HK-2 (cell line): Measurements from ENCODE around the gene EIPR1.
"Not testable (repeated sequence)": the region's sequence is repeated elsewhere in the genome, so short reads cannot be mapped to it uniquely, and the experiment has no call there.

Experiments used
- DNase-seq: peaks from one replicate; pipeline ENCODE4 v3.0.0-alpha.2; 2018; ENCODE audit not compliant: unreplicated experiment

EIPR1 gene

DNA sequence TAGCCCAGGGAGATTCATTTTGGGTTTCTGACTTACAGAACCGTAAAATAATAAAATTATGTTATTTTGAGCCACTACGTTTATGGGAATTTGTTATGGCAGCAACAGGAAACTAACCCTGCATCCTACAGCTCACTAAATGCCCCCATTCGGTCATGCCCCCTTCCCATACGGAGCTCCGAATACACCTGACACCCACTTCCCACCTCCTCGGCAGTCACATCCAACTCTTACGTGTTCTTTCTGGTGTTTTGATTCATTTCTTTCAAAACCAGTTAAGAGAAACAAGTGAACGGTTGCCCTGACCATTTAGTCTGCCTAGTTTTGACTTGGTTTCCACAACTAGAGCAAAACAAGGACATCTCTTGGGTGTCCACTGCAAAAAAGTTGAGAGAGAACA is 19.7 kb downstream of the EIPR1 start:
- DNase-seq = no peak

DNA sequence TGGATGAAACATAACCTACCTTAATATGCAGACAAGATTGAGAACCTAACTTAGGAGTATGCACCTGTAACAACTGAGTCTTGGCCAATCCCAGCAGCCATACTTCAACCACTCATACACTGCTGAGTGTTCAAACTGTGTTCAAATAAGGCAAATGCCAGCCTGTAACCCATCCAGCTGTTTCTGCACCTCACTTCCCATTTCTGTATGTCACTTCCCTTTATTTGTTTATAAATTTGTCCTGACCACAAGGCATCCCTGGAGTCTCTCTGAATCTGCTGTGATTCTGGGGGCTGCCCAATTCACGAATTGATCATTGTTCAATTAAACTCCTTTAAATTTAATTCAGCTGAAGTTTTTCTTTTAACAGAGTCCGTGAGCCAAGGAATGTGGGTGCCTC is 20.2 kb downstream of the EIPR1 start:
- DNase-seq = not testable (repeated sequence)

DNA sequence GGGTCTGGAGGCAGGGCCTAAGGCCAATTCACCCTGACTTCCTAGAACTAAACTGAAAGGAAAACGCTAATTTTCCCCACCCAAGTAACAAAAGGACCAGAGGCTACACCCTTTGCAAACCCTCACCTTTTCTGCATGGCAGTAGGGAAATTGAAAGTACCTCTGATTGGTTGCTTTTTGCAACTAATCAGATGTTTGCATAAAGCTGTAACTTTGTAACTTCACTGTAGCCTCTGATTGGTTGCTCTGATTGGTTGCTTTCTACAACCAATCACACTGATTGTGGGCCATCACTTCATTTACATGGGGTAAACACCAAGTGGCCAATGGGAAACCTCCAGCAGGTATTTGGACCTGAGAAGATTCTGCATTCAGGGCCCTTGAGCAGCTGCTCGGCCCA is 20.8 kb downstream of the EIPR1 start:
- no peak for DNase-seq

- no peak for DNase-seq
Measured at GRCh38 chr2:3355951-3356569, 21.6 kb downstream of the EIPR1 start.

- DNase-seq = no peak
Measured at GRCh38 chr2:3354986-3355385, 22.6 kb downstream of the EIPR1 start.

DNA sequence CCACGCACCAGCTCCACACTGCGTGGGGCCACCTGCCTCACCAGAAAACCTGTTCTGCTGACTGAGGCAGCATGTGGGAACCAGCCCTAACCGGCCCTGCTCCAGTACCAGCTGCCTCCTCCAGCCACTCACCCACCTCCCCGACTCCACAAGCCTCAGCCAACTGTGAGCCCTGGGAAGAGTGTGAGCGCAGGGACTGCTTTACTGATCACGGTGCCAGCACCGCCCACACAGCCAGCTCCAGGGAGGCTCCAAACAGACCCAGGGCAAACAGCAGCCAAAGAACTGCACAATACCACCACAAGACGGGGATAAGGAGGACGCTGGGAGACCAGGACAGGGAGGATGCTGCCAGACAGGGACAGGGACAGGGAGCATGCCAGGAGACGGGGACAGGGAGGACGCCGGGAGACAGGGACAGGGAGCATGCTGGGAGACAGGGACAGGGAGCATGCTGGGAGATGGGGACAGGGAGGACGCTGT is 28.4 kb downstream of the EIPR1 start:
- DNase-seq = no peak

- DNase-seq = no peak
Measured at GRCh38 chr2:3348767-3349166, 28.9 kb downstream of the EIPR1 start.

DNA sequence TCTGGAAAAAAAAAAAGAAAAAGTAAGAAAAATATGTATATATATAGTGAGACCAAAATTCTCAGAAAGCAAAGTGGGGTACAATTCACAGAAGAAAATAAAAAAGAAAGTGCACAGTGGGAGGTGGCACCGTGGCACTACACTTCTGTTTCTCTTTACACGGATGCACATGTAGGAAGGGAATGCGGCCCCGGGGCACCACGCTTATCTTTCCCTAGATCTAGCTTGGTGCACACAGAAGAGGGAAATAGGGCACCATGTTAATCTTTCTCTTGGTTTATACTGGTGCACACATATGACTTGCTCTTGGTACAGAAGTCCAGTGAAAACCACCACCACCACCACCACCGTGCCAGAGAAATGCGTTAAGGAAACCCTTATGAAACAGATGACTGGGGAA is 32.0 kb downstream of the EIPR1 start:
- no peak for DNase-seq

GRCh38 chr2:3344897-3345296 is 32.7 kb downstream of the EIPR1 start:
- no peak for DNase-seq

DNA sequence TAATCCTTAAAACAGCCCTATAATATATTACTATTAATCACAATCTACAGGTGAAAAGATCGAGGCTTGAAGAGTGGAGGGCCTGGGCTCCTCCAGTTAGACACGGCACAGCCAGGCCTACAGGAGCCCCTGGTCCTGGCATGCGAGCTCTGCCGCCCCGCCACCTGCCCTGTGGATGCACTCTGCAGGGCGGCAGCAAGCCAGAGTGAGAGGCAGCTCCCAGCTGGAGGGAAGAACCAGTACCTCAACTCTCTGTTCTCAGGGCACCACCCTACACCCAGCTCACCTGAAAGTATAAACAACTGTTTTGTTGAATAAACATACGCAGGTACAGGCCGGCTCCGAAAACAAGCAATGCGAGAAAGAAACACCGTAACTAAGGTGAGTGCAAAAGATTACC is 34.6 kb downstream of the EIPR1 start:
- no peak for DNase-seq

DNA sequence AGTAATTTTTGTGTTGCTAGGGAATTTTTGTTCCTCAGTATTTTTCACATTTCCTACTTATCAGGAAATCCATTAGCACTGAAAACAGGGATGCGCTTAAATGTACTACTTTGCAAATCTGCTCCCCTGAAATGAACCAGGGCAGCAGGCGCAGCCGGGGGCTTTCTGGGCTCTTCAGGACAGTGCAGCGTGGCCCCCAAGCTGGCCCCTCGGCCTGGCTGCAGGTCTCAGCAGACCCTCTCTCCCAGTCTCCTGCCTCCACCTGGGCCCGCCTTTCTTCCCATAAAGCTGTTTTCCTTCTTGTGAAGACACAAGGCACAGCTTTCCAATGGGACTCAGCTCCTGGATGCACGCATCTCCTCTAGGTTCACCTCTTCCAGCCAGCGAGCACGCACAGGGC is 35.3 kb downstream of the EIPR1 start:
- no peak for DNase-seq

- DNase-seq = no peak
Measured at GRCh38 chr2:3341336-3341735, 36.3 kb downstream of the EIPR1 start.

DNA sequence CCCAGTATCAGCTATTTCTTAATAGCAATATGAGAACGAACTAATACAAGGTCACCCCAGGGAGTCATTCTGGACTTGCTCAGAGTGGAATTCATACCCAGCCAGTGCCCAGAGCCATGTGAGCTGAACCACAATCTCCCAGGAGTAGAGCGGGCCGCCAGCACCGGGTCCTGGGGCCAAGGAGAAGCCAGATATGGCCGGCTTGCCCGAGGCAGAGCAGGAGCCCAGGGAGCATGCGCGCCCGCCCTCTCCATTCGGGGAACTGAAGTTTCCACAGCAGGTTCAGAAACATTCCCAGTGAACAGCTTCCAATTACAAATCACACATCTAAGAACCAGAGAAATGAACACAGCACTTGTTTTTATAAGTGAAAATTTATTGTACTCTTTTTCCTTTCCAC is 37.5 kb downstream of the EIPR1 start:
- DNase-seq = no peak

- DNase-seq = no peak
Measured at GRCh38 chr2:3338340-3338739, 39.3 kb downstream of the EIPR1 start.

DNA sequence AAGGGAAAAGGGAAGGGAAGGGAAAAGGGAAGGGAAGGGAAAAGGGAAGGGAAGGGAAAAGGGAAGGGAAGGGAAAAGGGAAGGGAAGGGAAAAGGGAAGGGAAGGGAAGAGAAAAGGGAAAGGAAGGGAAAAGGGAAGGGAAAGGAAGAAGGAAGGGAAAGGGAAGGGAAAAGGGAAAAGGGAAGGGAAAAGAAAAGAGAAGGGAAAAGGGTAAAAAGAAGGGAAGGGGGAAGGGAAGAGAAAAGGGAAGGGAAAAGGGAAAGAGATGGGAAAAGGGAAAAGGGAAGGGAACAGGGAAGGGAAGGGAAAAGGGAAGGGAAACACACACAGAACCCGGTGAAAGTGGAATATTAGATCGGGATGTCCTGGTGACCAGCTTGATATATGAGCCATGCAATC is 40.8 kb downstream of the EIPR1 start:
- DNase-seq = no peak

GRCh38 chr2:3334392-3335345 is 42.9 kb downstream of the EIPR1 start:
- no peak for DNase-seq

DNA sequence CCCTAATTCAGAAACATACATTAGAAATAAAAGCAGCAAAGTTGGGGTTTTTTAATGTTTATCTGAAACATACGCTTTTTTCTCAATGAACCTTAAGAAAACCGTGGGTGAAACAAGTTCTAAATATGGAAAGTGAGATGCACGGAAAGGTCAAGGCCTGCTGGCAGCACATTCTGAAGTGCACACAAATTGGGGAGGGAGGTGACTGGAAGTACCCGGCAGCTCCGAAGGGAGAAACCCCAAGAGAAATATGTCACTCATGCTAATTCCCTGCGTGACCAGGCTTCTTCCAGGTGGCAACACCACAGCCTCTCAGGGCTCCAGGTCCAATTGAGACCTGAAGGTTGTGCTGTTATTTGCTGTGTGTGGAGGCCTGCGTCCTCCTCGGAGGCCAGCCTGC is 45.5 kb downstream of the EIPR1 start:
- DNase-seq = no peak

GRCh38 chr2:3329491-3329890 is 48.1 kb downstream of the EIPR1 start:
- DNase-seq = no peak

- no peak for DNase-seq
Measured at GRCh38 chr2:3326871-3327270, 50.7 kb downstream of the EIPR1 start.

- no peak for DNase-seq
Measured at GRCh38 chr2:3326182-3326537, 51.5 kb downstream of the EIPR1 start.

- no peak for DNase-seq
Measured at GRCh38 chr2:3325458-3326181, 52.0 kb downstream of the EIPR1 start.

DNA sequence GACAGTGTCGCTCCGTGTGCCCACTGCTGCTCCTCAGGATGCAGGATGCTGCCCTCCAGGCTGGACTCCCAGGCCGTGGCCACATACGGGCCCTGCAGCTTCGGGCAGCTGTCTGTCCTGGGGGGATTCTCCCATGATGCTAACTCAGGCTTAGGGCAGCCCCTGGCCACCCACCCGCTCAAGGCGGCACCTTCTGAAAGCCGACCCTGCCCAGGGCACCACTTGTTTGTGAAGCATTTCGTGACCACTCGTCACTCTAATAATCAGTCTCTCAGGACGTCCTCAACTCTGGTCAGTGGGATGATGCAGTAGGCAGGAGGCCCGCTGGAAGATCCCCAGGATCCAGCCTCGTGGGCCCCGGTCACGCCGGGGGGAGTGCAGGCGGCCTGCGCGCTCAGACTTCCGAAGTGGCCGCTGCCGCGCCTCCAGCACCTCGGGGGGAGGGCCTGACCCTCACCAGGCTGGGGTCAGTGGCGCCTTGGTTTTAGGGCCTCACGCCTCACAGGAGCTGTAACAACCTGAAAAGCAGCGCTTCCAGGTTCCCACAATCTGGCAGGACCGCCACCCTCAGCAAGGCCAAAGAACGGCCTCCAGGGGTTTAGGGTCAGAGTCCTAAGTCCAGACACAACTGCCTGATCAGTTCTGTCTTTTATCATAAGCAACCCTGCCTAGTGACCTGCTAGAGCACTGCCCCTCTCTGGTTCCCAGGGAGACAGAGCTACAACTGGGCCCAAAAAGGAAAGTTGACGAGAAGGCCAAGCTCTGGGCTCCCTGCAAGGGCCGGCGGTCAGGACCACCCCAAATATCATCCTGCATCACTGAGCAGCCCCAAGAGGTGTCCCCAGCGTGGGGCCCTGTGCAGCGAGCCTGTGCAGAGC is 53.0 kb downstream of the EIPR1 start:
- no peak for DNase-seq
